AG20443 (cell line): ENCODE data around the gene PYGO2.
A peak's percentile ranks its signal among the peaks of the same experiment; 100 is the strongest.

Experiments
- DNase-seq: peaks from one replicate; pipeline ENCODE4 v3.0.0; 2012; ENCODE audit warnings: low spot score, mixed read lengths

Gene PYGO2

DNA sequence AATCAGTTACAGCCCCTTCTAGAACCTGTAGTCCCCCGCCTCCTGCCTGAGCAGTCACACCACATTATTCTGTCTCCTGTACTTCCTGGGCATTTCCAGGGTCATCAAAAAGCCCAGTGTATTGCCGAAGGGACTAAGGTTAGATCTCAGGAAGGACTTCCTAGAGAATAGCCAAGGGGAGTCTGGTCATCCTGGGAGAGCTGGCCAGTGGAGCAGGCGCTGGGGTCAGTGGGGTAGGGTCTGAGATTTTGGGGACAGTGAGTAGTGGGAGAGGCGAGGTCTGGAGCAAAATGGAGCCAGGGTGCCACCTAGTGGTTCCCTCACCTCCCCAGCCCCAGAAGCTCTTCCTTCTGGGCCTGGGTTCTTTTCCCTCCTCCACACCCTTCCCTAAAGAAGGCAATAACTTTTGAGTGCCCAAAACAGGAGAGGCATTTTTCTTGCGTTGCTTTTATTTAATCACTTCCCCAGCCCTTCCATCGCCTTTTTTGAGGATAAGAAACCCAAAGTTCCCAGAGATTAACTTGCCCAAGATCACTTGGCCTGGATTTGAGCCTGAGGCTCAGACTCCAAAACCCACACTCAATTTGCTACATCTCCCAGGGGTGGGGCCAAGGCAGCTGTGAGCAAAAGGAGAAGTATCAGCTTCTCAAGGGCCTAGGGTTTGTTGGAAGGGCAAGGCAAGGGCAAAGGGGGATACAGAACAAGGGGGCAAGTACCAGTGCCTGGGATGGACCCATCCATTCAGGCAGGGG lies 17.8 kb downstream of the PYGO2 start:
- DNase-seq = peak; percentile 62

- no peak for DNase-seq
Observed at GRCh38 chr1:154941333-154942013, 20.1 kb downstream of the PYGO2 start.

GRCh38 chr1:154940651-154941194 lies 20.9 kb downstream of the PYGO2 start:
- DNase-seq = no peak

GRCh38 chr1:154940213-154940560 lies 21.4 kb downstream of the PYGO2 start:
- no peak for DNase-seq

GRCh38 chr1:154938604-154939399 lies 22.8 kb downstream of the PYGO2 start:
- DNase-seq = no peak

DNA sequence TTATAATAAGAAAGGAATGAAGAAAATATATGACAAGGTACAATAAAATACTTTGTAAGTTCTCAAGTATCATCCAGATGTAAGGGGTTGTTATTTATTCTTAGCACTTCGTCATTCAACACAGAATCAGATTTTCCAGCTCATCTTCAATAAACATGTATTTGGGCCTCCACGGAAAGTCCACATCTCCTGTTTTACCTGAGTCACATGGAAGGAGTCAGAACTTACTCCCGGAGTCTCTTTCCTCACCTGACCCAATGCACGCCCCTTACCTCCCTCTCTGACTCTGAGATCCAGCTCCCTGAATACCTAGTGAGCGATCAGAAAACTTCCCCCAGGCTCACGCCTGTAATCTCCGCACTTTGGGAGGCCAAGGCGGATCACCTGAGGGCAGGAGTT lies 23.6 kb downstream of the PYGO2 start:
- no peak for DNase-seq

DNA sequence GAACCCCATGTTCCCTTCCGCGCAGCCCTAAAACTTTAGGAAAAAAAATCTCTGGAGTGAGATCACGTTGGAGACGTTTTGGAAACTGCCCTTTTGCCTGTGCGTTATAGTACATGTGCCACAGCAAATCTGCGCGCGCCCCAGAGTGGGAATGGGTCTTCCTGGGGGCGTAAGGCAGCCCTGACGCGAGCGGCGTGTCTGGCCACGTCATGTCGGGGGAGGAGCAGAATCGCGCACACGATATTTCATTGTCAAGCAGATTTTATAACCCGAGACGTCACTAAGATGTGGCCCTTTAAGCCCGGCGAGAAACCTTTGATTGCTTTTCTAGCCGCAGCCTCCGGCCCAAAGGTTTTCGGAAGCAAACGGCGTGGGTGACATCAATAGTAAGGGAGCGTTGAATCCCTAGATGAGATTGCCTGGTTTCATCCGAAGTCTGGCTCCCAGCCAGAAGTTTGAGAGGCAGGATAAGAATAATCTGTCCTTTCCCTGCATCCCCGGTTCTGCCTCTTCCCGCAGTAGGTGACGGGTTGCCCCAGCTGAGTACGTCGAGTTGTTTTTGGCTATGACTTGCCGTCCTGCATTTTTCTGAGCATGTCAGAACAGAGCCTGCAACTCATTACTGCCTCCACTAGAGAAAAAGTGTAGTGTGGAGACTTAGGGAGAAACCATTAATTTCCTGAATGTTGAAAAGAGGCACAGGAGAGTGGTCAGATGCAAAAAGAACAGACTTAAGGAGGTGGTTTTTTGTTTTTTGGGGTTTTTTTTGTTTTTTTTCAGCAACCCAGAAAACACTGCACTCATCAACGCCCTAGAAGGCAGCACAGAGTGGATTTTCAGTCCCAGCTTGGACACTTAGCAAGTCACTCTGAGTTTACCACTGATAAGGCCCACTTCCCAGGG lies 24.2 kb downstream of the PYGO2 start:
- peak; percentile 95 for DNase-seq

GRCh38 chr1:154936555-154937084 lies 25.0 kb downstream of the PYGO2 start, which contains the start of gene PMVK:
TSS of gene PMVK (minus strand) at chr1:154936719. CDS start at chr1:154936685, 34 bp downstream.
- peak; percentile 97 for DNase-seq

DNA sequence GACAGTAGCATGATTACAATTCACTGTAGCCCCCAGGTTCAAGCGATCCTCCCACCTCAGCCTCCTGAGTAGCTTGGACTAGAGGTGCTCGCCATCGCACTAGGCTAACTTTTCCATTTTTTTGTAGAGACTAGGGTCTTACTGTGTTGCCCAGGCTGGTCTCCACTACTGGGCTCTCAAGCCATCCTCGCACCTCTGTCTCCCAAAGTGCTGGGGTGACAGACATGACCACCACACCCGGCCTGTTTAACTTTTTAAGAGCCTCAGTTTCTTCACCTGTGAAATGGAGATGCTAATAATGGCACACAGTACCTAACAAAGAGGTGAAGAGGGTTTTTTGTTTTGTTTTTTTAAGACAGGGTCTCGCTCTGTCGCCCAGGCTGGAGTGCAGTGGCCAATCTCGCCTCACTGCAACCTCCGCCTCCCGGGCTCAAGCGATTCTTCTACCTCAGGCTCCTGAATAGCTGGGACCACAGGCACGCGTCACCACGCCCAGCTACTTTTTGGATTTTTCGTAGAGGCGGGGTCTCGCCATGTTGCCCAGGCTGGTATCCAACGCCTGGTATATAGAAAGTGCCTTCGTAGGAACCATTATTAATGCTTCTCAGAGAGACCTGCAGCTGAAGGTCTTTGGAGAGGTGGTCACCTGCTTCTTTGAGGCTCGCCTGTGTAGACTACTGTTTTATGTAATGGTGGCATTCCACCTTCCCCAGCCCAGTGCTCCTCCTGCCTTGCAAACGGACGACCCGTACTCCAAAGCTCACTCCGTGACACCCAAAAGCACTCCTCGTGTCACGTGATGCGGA lies 25.6 kb downstream of the PYGO2 start:
- DNase-seq = no peak

- no peak for DNase-seq
Observed at GRCh38 chr1:154934358-154934948, 27.1 kb downstream of the PYGO2 start.

DNA sequence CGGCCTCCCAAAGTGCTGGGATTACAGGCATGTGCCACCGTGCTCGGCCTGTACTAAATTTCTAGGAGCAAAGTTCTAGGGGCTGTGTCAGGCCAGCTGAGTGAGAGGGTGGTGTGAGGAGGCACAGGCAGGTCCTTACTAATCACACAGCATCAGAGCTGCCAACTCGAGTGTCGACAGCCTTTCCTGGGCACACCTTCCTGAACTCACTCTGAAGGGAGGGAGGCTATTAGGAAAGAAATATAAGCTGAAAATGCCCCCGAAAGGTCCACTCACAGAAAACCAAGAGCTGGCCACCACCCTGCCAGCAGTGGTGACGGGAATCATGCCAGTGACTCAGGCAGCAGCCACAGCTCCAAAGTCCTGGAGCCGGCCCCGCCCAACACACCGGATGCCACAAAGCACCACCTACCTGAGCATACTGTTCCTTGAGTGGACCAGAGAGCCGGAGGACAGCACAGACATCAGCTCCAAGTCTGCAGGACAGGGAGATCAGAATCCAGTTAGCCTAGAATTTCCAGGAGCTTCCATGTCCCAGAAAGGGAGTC lies 29.6 kb downstream of the PYGO2 start:
- DNase-seq = peak; percentile 30

- no peak for DNase-seq
Observed at GRCh38 chr1:154926201-154926600, 35.4 kb downstream of the PYGO2 start.

GRCh38 chr1:154925335-154926170 lies 36.0 kb downstream of the PYGO2 start:
- DNase-seq = no peak

DNA sequence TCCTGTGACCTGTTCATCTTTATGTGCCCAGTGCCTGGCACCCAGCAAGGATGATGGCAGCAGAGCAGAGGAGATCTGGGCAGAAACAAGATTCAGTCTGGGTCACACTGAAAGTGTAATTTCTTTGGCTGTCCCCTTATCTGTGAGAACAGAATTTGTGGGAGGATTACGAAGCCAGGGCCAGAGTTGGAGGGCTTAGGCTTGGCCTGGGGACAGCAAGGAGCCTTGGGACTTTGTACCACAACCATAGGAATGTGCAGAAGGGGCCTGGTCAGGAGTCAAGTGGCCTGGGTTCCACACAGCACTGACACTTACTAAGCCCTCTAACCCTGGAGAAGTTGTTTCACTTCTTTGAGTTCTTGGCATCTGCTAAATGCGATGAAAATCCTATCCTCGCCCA lies 37.9 kb downstream of the PYGO2 start:
- no peak for DNase-seq

DNA sequence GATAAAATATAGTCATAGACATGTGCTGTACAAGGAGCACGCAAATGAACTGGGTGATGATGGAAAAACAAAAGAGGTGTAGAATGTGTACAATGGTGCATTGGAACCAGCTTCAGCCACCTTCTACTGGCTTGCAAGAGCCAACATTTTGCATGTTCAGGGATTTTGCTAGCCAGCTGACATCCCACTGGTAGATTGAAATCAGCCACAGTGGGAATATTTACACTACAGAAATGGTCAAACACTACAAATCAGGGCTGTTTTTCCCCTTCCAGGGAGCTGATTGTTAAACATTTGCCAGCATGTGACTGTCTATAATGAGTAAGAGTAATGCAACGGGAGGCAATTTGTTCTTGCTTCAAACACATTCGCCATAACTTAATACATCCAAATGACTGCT lies 48.3 kb downstream of the PYGO2 start:
- DNase-seq = no peak

GRCh38 chr1:154912755-154913154 lies 48.8 kb downstream of the PYGO2 start:
- no peak for DNase-seq

DNA sequence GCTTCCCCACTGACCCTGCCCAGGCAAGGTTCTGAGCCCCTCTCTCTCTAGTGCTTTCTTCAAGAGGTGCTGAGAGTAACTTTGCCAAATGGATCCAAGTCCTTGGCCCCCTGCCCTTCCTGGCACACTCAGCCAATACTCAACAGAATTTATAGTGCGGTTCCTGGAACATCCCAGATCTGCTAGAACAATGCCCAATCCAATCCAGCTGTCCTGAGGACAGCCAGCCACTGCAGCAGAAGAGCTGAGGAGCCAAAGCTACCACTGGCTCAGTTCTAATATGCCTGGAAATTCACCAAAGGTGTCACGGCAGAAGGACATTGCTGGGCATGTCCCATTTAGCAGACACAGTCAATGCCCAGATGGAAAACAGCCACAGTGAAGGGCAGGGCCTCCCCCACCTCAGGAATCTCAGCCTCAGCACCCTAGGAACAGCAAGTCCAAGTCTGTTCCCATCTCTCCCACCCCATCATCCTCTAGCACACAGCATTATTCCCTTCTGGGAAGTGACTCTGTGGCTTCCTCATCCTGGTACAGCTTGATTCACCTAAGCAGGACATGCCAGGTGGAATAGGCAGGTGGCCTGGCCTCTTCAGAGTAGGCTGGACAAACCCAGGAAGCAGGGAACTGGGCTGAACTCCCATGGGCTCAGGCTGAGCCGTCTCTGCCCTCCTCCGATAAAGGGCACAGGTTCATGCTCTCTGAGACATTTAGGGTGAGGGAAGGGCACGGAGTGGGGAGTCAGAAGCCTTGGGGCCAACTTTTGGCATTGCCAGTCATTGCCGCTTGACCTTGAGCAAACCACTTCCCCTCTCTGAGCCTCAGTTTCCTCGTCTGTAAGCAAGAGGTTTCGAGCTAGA lies 49.7 kb downstream of the PYGO2 start:
- no peak for DNase-seq

GRCh38 chr1:154910851-154911250 lies 50.7 kb downstream of the PYGO2 start:
- no peak for DNase-seq
